ENCODE data around the gene DHRS1. TPM values are rescaled to one million over a fixed set of nuclear protein-coding genes. Genes with fewer than 3 reads are reported as not detected.
A peak's percentile ranks its signal among the peaks of the same experiment; 100 is the strongest.

Gene DHRS1
- total RNA-seq, 1 donor from 2014 or later, result 10.4 TPM

- DNase-seq (ENCODE audit: low spot score), result peak; percentile 60
- H3K27me3 Mint-ChIP-seq (ENCODE audit: low read depth), result peaks cover 3% of the 10 kb centered on the region
- peaks cover 35% of the 10 kb centered on the region for H3K4me1 Mint-ChIP-seq (ENCODE audit: low read depth)
- H3K9me3 Mint-ChIP-seq, result no peaks in the 10 kb centered on the region
- H3K4me3 Mint-ChIP-seq (ENCODE audit: low read depth), result no peak overlapping the region
- intact Hi-C loops (cut with micrococcal nuclease), result loop anchor here (1.0 to 5.0 kb wide), 5 partner anchors 7 to 284 kb away; no protein-coding TSS in a partner anchor
- H3K27ac Mint-ChIP-seq, result peak overlapping the region; percentile 78
- H3K36me3 Mint-ChIP-seq (ENCODE audit: low read depth), result peaks cover 35% of the 10 kb centered on the region
Observed at GRCh38 chr14:24296341-24297157, 3.0 kb downstream of the DHRS1 start.

- Mint-ChIP-seq H3K36me3 (ENCODE audit: low read depth) (peaks cover 47% of the 10 kb centered on the region), H3K4me3 (ENCODE audit: low read depth) (no peak overlapping the region), H3K27me3 (ENCODE audit: low read depth) (peaks cover 6% of the 10 kb centered on the region), H3K4me1 (ENCODE audit: low read depth) (peaks cover 29% of the 10 kb centered on the region), H3K27ac (no peak overlapping the region), H3K9me3 (no peaks in the 10 kb centered on the region)
- intact Hi-C loops (cut with micrococcal nuclease), result no loop called here
- no peak for DNase-seq (ENCODE audit: low spot score)
Observed at GRCh38 chr14:24293525-24293924, 6.1 kb downstream of the DHRS1 start.

GRCh38 chr14:24292118-24292807 lies 7.3 kb downstream of the DHRS1 start:
- intact Hi-C loops (cut with micrococcal nuclease), result no loop called here
- Mint-ChIP-seq H3K4me3 (ENCODE audit: low read depth) (no peak overlapping the region), H3K4me1 (ENCODE audit: low read depth) (peaks cover 28% of the 10 kb centered on the region), H3K36me3 (ENCODE audit: low read depth) (peaks cover 47% of the 10 kb centered on the region), H3K27ac (no peak overlapping the region), H3K9me3 (no peaks in the 10 kb centered on the region), H3K27me3 (ENCODE audit: low read depth) (peaks cover 15% of the 10 kb centered on the region)
- no peak for DNase-seq (ENCODE audit: low spot score)

- Mint-ChIP-seq H3K4me3 (ENCODE audit: low read depth) (no peak overlapping the region), H3K4me1 (ENCODE audit: low read depth) (peaks cover 21% of the 10 kb centered on the region), H3K9me3 (no peaks in the 10 kb centered on the region), H3K36me3 (ENCODE audit: low read depth) (peaks cover 45% of the 10 kb centered on the region), H3K27me3 (ENCODE audit: low read depth) (peaks cover 15% of the 10 kb centered on the region), H3K27ac (no peak overlapping the region)
- intact Hi-C loops (cut with micrococcal nuclease), result no loop called here
- no peak for DNase-seq (ENCODE audit: low spot score)
Observed at GRCh38 chr14:24291446-24292117, 8.0 kb downstream of the DHRS1 start.

- Mint-ChIP-seq H3K4me3 (ENCODE audit: low read depth) (no peak overlapping the region), H3K27me3 (ENCODE audit: low read depth) (peaks cover 18% of the 10 kb centered on the region), H3K4me1 (ENCODE audit: low read depth) (peaks cover 13% of the 10 kb centered on the region), H3K9me3 (no peaks in the 10 kb centered on the region), H3K36me3 (ENCODE audit: low read depth) (peaks cover 38% of the 10 kb centered on the region), H3K27ac (no peak overlapping the region)
- intact Hi-C loops (cut with micrococcal nuclease), result no loop called here
- no peak for DNase-seq (ENCODE audit: low spot score)
Observed at GRCh38 chr14:24290746-24291145, 8.8 kb downstream of the DHRS1 start.

- Mint-ChIP-seq H3K27me3 (ENCODE audit: low read depth) (peaks cover 18% of the 10 kb centered on the region), H3K4me1 (ENCODE audit: low read depth) (peaks cover 13% of the 10 kb centered on the region), H3K36me3 (ENCODE audit: low read depth) (peaks cover 35% of the 10 kb centered on the region), H3K27ac (no peak overlapping the region), H3K9me3 (no peaks in the 10 kb centered on the region), H3K4me3 (ENCODE audit: low read depth) (no peak overlapping the region)
- intact Hi-C loops (cut with micrococcal nuclease), result loop anchor here (1.0 kb wide), 2 partner anchors 8 to 15 kb away; no protein-coding TSS in a partner anchor
- no peak for DNase-seq (ENCODE audit: low spot score)
Observed at GRCh38 chr14:24289649-24290280, 9.8 kb downstream of the DHRS1 start.

- H3K27me3 Mint-ChIP-seq (ENCODE audit: low read depth), result peaks cover 17% of the 10 kb centered on the region
- H3K9me3 Mint-ChIP-seq, result no peaks in the 10 kb centered on the region
- peaks cover 23% of the 10 kb centered on the region for H3K36me3 Mint-ChIP-seq (ENCODE audit: low read depth)
- no peak for DNase-seq (ENCODE audit: low spot score)
- intact Hi-C loops (cut with micrococcal nuclease), result no loop called here
- peaks cover 11% of the 10 kb centered on the region for H3K4me1 Mint-ChIP-seq (ENCODE audit: low read depth)
- no peak overlapping the region for H3K27ac Mint-ChIP-seq
- no peak overlapping the region for H3K4me3 Mint-ChIP-seq (ENCODE audit: low read depth)
Observed at GRCh38 chr14:24286996-24287395, 12.6 kb downstream of the DHRS1 start.

GRCh38 chr14:24285351-24285750 lies 14.2 kb downstream of the DHRS1 start:
- Mint-ChIP-seq H3K4me1 (ENCODE audit: low read depth) (peaks cover 11% of the 10 kb centered on the region), H3K36me3 (ENCODE audit: low read depth) (peaks cover 7% of the 10 kb centered on the region), H3K9me3 (no peaks in the 10 kb centered on the region), H3K27me3 (ENCODE audit: low read depth) (peaks cover 18% of the 10 kb centered on the region), H3K4me3 (ENCODE audit: low read depth) (no peak overlapping the region), H3K27ac (no peak overlapping the region)
- intact Hi-C loops (cut with micrococcal nuclease), result no loop called here
- DNase-seq (ENCODE audit: low spot score), result no peak

- Mint-ChIP-seq H3K27me3 (ENCODE audit: low read depth) (peaks cover 18% of the 10 kb centered on the region), H3K36me3 (ENCODE audit: low read depth) (no peaks in the 10 kb centered on the region), H3K9me3 (no peaks in the 10 kb centered on the region), H3K27ac (no peak overlapping the region), H3K4me1 (ENCODE audit: low read depth) (peaks cover 8% of the 10 kb centered on the region), H3K4me3 (ENCODE audit: low read depth) (no peak overlapping the region)
- DNase-seq (ENCODE audit: low spot score), result no peak
- intact Hi-C loops (cut with micrococcal nuclease), result no loop called here
Observed at GRCh38 chr14:24284501-24285035, 15.0 kb downstream of the DHRS1 start.

GRCh38 chr14:24283796-24284460 lies 15.7 kb downstream of the DHRS1 start:
- H3K4me1 Mint-ChIP-seq (ENCODE audit: low read depth), result peaks cover 12% of the 10 kb centered on the region
- H3K4me3 Mint-ChIP-seq (ENCODE audit: low read depth), result no peak overlapping the region
- intact Hi-C loops (cut with micrococcal nuclease), result no loop called here
- H3K36me3 Mint-ChIP-seq (ENCODE audit: low read depth), result no peaks in the 10 kb centered on the region
- H3K27me3 Mint-ChIP-seq (ENCODE audit: low read depth), result peaks cover 18% of the 10 kb centered on the region
- no peak for DNase-seq (ENCODE audit: low spot score)
- no peak overlapping the region for H3K27ac Mint-ChIP-seq
- no peaks in the 10 kb centered on the region for H3K9me3 Mint-ChIP-seq

- Mint-ChIP-seq H3K36me3 (ENCODE audit: low read depth) (no peaks in the 10 kb centered on the region), H3K4me3 (ENCODE audit: low read depth) (no peak overlapping the region), H3K27ac (no peak overlapping the region), H3K4me1 (ENCODE audit: low read depth) (peaks cover 19% of the 10 kb centered on the region), H3K9me3 (no peaks in the 10 kb centered on the region), H3K27me3 (ENCODE audit: low read depth) (peaks cover 16% of the 10 kb centered on the region)
- no peak for DNase-seq (ENCODE audit: low spot score)
- intact Hi-C loops (cut with micrococcal nuclease), result no loop called here
Observed at GRCh38 chr14:24282736-24283135, 16.8 kb downstream of the DHRS1 start.

- Mint-ChIP-seq H3K4me3 (ENCODE audit: low read depth) (no peak overlapping the region), H3K27me3 (ENCODE audit: low read depth) (peaks cover 11% of the 10 kb centered on the region), H3K27ac (no peak overlapping the region), H3K36me3 (ENCODE audit: low read depth) (no peaks in the 10 kb centered on the region), H3K4me1 (ENCODE audit: low read depth) (peaks cover 19% of the 10 kb centered on the region), H3K9me3 (no peaks in the 10 kb centered on the region)
- intact Hi-C loops (cut with micrococcal nuclease), result no loop called here
- no peak for DNase-seq (ENCODE audit: low spot score)
Observed at GRCh38 chr14:24281636-24282035, 17.9 kb downstream of the DHRS1 start.

Measured in activated T-helper 2 cell treated with anti-CD3 and anti-CD28 coated beads, Interferon-gamma antibody, Interleukin-2, Interleukin-4, amounts not matched to agents 10 μg/mL and 5 μg/mL and 100 μg/mL, durations not matched to agents 14 hours and 24 hours and 36 hours (primary cell).